HG03280 (cell line): ENCODE data around the gene ROBO2.

Source experiments
- ATAC-seq: cut with Tn5 transposase; IDR thresholded peaks from one replicate; pipeline ENCODE4 v1.9.1; 2021; ENCODE audit warnings: mild to moderate bottlenecking, moderate library complexity; ENCODE audit not compliant: unreplicated experiment

Gene ROBO2

GRCh38 chr3:77052733-77053670 lies 13.1 kb downstream of the ROBO2 start:
- ATAC-seq, result no peak

DNA sequence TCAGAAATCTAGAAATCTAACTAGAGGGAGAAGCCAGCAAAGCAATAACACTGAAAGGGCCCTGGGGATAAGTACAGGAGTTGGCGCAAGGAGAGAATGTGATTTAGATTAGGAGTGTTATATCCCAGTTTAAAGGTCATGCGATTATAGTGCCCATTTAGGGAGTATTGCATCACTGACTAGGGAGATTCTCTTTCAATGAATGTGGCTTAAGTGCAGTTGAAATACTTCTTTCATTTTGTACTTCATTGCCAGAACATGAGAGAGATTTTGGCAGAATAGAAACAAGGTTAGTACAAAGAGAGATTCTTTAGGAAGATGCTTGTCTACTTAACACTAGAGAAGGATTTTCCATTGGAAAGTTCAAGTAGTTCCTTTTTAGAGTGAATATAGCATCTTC lies 13.9 kb downstream of the ROBO2 start:
- ATAC-seq, result no peak

DNA sequence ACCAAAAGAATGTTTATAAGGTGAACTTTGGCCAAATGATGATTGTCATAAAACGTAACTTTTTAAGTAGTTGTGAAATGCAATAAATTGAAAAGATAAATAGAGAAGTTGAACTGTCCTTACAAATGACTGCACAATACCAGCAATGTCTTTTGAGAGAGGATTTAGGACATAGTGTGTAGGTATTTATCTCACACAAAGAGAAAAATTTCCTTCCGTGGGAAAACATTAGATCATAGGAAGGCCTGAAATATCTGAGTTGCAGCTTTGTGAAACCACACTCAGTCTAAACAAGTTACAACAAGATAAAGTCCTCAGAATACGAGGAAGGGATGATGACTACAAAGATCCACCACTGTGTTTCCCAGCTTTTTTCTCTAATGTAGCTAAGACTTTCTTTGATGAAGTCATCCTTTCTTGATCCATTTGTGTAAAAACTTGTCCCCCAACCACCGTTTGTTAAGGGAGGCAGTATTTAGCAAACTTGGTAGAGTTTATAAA lies 16.0 kb downstream of the ROBO2 start:
- ATAC-seq, result no peak

- ATAC-seq, result no peak
Observed at GRCh38 chr3:77059354-77059753, 19.5 kb downstream of the ROBO2 start.

- no peak for ATAC-seq
Observed at GRCh38 chr3:77063423-77063822, 23.5 kb downstream of the ROBO2 start.

DNA sequence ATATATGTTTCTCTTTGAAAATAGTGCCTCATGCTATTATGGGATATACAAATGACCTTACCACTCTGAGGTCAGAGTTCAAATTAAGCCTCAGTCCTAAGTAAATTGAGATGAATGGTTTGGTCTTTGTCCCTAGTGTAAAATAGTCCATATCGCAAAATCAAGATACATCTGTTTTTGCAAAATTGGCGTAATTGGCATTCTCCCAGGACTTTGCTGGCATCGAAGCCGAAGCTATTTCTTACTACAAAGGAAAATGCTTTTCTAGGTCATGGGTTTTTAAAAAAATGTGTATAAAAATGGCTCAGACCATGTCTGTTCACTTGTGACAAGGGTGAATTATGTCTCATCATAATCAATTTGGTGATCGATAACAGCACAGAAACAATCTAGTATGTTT lies 25.9 kb downstream of the ROBO2 start:
- no peak for ATAC-seq

GRCh38 chr3:77066829-77067228 lies 26.9 kb downstream of the ROBO2 start:
- no peak for ATAC-seq

DNA sequence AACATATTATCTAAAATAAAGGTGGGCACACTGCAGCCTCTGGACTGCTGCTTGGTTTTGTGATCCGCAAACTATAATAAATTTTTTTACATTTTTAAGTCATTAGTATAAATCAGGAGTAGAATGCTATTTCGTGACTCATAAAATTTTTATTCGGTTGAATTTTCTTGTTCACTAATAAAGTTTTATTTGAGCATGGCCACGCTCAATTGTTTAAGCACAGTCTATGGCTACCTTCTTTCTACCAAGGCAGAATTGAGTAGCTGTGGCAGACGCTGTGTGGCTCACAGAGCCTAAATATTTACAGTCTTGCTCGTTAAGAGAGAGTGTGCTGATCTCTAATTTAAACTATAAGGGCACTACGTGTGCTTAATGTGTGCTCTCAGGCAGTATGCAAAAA lies 28.9 kb downstream of the ROBO2 start:
- ATAC-seq, result no peak

DNA sequence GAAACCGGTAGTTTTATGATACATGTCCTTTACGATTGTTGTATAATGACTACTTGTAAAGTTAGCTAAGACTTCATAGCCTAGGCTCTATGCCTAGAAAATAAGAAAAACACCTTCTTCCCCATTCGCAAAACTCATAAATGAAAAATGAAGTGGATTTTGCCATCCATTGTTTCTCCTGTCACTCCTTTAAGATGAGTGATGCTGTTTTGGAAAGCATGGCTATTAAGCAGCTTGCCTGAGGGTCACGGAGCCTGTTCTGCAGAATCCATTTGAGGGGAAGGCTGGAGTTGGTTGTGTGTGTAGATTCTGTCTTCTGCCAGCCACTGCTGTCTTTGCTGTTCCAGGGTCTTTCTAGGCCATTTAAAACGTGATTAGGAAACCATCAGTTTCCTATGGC lies 31.5 kb downstream of the ROBO2 start:
- no peak for ATAC-seq

GRCh38 chr3:77071809-77072208 lies 31.9 kb downstream of the ROBO2 start:
- ATAC-seq, result no peak

- no peak for ATAC-seq
Observed at GRCh38 chr3:77072232-77072631, 32.3 kb downstream of the ROBO2 start.

GRCh38 chr3:77078279-77078678 lies 38.4 kb downstream of the ROBO2 start:
- no peak for ATAC-seq

DNA sequence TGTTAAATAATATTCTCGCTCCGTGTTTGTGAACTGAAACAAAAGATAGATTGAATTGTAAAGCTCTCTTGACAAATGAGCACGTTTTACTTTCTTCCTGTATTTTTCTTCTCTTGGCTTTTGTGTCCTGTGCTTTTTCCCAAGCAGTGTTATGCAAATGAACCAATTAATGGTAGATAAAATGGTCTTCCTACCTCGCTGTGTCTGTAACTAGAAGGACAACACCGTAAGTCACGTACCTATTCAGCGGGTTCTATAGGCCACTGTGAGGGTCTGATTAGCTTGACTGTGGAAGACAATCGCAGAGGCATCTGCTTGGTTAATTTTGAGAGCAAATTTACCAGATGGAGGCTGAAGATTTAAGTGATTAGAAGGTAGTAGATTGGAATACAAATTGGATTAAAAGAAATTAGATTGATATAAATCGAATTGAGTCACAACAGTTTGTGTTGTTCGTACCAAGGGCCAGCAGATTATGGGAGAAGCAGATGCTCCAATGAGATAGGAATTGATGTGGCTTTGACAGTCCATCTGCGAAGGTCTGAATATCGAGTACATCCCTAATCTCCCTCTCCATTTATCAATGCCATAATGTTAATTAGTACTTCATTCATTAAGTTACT lies 40.2 kb downstream of the ROBO2 start:
- ATAC-seq, result no peak

- ATAC-seq, result no peak
Observed at GRCh38 chr3:77081240-77081661, 41.4 kb downstream of the ROBO2 start.

DNA sequence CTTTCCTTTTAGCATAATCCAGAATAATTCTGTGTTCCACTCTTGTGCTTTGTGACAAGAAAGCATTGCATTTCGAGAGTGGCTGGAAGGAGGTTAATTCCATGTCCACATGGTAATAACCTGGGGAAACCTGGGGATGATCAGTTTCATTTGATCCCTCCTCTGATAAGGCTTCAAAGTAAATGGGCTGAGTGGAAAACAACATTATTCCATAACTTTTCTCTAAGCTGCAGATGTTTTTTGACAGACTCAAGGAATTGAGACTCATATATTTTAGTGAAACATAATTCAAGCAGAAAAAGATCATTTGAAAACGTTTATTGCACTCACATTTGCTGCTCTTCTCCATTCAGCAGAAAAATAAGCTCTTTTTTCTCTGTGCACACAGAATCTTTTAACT lies 44.6 kb downstream of the ROBO2 start:
- ATAC-seq, result no peak

- ATAC-seq, result no peak
Observed at GRCh38 chr3:77086408-77086807, 46.5 kb downstream of the ROBO2 start.

DNA sequence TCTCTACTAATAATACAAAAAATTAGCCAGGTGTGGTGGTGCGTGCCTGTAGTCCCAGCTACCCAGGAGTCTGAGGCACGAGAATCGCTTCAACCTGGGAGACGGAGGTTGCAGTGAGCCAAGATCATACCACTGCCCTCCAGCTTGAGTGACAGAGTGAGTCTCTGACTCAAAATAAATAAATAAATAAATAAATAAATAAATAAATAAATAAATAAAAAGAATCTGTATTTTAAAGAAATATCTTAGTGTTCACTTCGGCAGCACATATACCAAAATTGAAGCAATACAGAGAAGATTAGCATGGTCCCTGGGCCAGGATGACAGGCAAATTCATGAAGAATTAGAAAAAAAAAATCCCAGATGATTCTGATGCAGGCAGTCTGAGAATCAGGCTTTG lies 51.9 kb downstream of the ROBO2 start:
- ATAC-seq, result no peak

DNA sequence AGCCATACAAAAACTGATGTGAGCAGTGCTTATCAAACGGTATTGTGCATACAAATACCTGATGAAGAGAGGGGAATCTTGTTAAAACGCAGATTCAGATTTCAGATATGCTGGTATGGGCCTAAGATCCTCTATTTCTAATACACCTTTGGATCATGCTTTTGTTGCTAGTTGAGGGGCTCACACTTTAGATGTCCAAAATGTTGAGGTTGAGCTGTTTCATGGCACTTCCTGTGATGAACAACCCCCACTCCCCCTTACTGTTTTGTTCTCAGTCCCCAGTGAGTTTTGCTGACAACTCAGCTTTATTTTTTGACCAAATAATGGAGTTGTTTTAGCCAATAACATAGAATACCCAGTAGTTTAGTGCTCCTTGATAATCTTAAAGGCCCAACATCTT lies 53.2 kb downstream of the ROBO2 start:
- ATAC-seq, result no peak

DNA sequence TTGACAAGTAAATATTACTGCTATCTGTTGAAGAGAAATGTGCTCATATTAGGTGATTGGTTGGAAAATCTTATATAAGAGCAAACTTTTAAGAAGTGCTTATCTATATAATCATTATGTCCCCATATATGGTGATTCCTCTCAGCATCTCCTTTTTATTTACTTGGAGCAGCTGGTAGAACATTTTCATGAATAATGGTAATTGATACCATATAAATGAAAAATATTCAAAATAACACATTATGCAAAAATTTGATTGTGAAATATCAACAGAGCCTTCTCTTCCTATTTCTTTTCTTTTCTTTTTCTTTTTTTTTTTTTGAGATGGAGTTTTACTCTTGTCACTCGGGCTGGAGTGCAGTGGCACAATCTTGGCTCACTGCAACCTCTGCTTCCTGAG lies 56.2 kb downstream of the ROBO2 start:
- ATAC-seq, result no peak

DNA sequence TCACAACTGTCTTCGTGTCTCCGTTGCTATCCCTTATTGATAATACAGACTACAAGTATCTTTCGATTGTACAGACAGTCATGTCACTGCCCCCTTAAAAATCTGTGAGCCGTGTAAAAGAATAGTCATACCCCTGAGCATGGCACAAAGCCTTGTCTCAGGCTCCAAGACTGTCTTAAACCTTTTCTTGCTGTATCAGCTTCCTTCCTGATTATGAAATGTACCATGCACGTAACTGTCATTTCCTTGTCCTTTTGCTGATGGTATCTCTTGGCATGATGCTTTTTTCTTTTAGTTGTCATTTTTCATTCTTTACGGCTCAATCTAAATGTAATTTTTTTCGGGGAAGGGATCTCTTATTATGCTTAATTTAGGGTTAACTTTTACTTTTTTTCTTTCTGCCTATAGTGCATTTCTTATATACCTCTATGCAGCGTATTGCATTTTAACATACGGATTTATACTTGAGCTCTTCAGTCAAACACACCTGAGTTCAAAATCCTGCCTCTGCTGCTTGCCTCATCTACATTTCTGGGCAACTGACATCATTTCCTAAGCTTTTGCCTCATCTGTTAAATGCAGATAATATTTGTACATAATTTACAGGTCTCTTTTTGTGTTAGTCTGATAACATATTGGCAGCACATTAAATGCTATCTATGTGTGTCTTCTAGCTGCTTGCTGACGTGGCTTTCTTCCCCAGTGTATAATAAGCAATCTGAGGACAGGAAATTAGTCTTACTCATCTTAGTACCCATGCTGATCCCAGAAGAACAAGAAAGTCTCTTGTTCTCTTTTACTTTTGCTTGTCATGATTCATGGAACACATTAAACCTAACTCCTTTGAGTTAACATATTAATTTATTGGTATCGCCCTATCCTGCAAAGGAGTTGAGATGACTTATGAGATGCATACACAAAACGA lies 57.3 kb downstream of the ROBO2 start:
- ATAC-seq, result no peak
